Chondrocyte (in vitro differentiated cells): ENCODE results near the gene AKAP8. TPM values are rescaled to one million over a fixed set of nuclear protein-coding genes. Genes with fewer than 3 reads are reported as not detected.

Source experiments
- DNase-seq: peaks from one replicate; pipeline ENCODE4 v3.0.0; 2021; ENCODE audit warnings: mixed read lengths, low spot score
- H3K27ac Mint-ChIP-seq: one replicate; pipeline ENCODE4 v1.8.0; 2021; ENCODE audit warnings: mild to moderate bottlenecking, moderate library complexity, mixed read lengths; ENCODE audit not compliant: unreplicated experiment
- H3K27me3 Mint-ChIP-seq: 2 replicates; pipeline ENCODE4 v1.8.0; 2021; ENCODE audit warnings: low read depth, mixed read lengths
- H3K36me3 Mint-ChIP-seq: 2 replicates; pipeline ENCODE4 v1.8.0; 2021; ENCODE audit warnings: low read depth, mixed read lengths
- H3K4me1 Mint-ChIP-seq: 2 replicates; pipeline ENCODE4 v1.8.0; 2021; ENCODE audit warnings: low read depth, mild to moderate bottlenecking, mixed read lengths
- H3K4me3 Mint-ChIP-seq: one replicate; pipeline ENCODE4 v1.8.0; 2021; ENCODE audit warnings: mild to moderate bottlenecking, moderate library complexity, mixed read lengths; ENCODE audit not compliant: unreplicated experiment
- H3K9me3 Mint-ChIP-seq: 2 replicates; pipeline ENCODE4 v1.8.0; 2021; ENCODE audit warnings: low read depth, mixed read lengths
- CTCF ChIP-seq: fragments of 200-600 bp; sonication (generic); IDR thresholded peaks from 2 replicates; pipeline ENCODE4 v1.5.0; 2021; ENCODE audit warnings: antibody characterized with exemption, mild to moderate bottlenecking, moderate library complexity
- long read RNA-seq: library from polyadenylated mRNA; stranded (forward); transcript quantifications from one replicate; pipeline ENCODE4 v2.0.0, GENCODE V29; 2021
- total RNA-seq: library from RNA; stranded (reverse); gene quantifications from 3 replicates; pipeline ENCODE4 v1.2.1, GENCODE V29; 2021

Gene AKAP8
- total RNA-seq, result 21.3 to 23.5 TPM (median 23.0 TPM) in 3 replicates
- long read RNA-seq, transcript AKAP8-201 (14 exons, 3,670 nt), result major isoform, 28 of 51 reads
- long read RNA-seq, partial matches to known transcripts, result 5 of 51 reads
- long read RNA-seq, other reads (novel, unspliced or antisense), result 18 of 51 reads

GRCh38 chr19:15379083-15379998 lies at the start of gene AKAP8:
AKAP8 (minus strand) TSS chr19:15379787; CDS start chr19:15379731, 56 bp downstream.
- Mint-ChIP-seq H3K4me3 (peak within 1 kb of the TSS; percentile 88), H3K4me1 (peaks cover 41% of the 10 kb centered on the region), H3K27me3 (no peaks in the 10 kb centered on the region), H3K9me3 (no peaks in the 10 kb centered on the region), H3K36me3 (peaks cover 2% of the 10 kb centered on the region), H3K27ac (peak within 1 kb of the TSS; percentile 97)
- no peak for TF ChIP-seq CTCF
- DNase-seq, result peak; percentile 99

- no peak overlapping the region for H3K4me3 Mint-ChIP-seq
- DNase-seq, result no peak
- no peak overlapping the region for H3K27ac Mint-ChIP-seq
- no peaks in the 10 kb centered on the region for H3K27me3 Mint-ChIP-seq
- peaks cover 21% of the 10 kb centered on the region for H3K36me3 Mint-ChIP-seq
- peaks cover 21% of the 10 kb centered on the region for H3K4me1 Mint-ChIP-seq
- no peak for TF ChIP-seq CTCF
- H3K9me3 Mint-ChIP-seq, result no peaks in the 10 kb centered on the region
Observed at GRCh38 chr19:15427991-15428471, 48.4 kb upstream of the AKAP8 start.

- peaks cover 19% of the 10 kb centered on the region for H3K4me1 Mint-ChIP-seq
- DNase-seq, result no peak
- TF ChIP-seq CTCF, result no peak
- H3K36me3 Mint-ChIP-seq, result peaks cover 26% of the 10 kb centered on the region
- no peak overlapping the region for H3K27ac Mint-ChIP-seq
- H3K27me3 Mint-ChIP-seq, result no peaks in the 10 kb centered on the region
- no peaks in the 10 kb centered on the region for H3K9me3 Mint-ChIP-seq
- no peak overlapping the region for H3K4me3 Mint-ChIP-seq
Observed at GRCh38 chr19:15427350-15427700, 47.7 kb upstream of the AKAP8 start.

GRCh38 chr19:15426485-15427349 lies 47.1 kb upstream of the AKAP8 start:
- H3K4me1 Mint-ChIP-seq, result peaks cover 17% of the 10 kb centered on the region
- TF ChIP-seq CTCF, result no peak
- H3K9me3 Mint-ChIP-seq, result no peaks in the 10 kb centered on the region
- H3K27ac Mint-ChIP-seq, result no peak overlapping the region
- H3K27me3 Mint-ChIP-seq, result no peaks in the 10 kb centered on the region
- H3K36me3 Mint-ChIP-seq, result peaks cover 28% of the 10 kb centered on the region
- no peak overlapping the region for H3K4me3 Mint-ChIP-seq
- DNase-seq, result no peak
